Activated T-cell treated with anti-CD3 and anti-CD28 coated beads, Interleukin-2, amount 50 U/mL, for 4 hours (primary cell): ENCODE results near the gene NAT14. TPM values are rescaled to one million over a fixed set of nuclear protein-coding genes. Genes with fewer than 3 reads are reported as not detected.
A peak's percentile ranks its signal among the peaks of the same experiment; 100 is the strongest.
"Not testable (repeated sequence)": the region's sequence is repeated elsewhere in the genome, so short reads cannot be mapped to it uniquely, and the experiment has no call there.

Source experiments
- ATAC-seq, 2 donors: fragments of 200-7000 bp; cut with Tn5 transposase; one replicate each; pipeline ENCODE4 v1.10.0; 2021
- DNase-seq: peaks from one replicate; pipeline ENCODE4 v3.0.0-alpha.2; 2020
- H3K27me3 Mint-ChIP-seq: one replicate; pipeline ENCODE4 v1.8.0; 2021; ENCODE audit warnings: low read depth, mixed read lengths
- H3K36me3 Mint-ChIP-seq: one replicate; pipeline ENCODE4 v1.8.0; 2022; ENCODE audit warnings: mixed read lengths; ENCODE audit not compliant: insufficient read depth
- H3K4me1 Mint-ChIP-seq: one replicate; pipeline ENCODE4 v1.8.0; 2021; ENCODE audit warnings: low read depth, mixed read lengths
- H3K4me3 Mint-ChIP-seq: one replicate; pipeline ENCODE4 v1.8.0; 2021; ENCODE audit warnings: mild to moderate bottlenecking, moderate library complexity, mixed read lengths
- H3K9me3 Mint-ChIP-seq: one replicate; pipeline ENCODE4 v1.8.0; 2021; ENCODE audit warnings: mixed read lengths
- total RNA-seq, 3 donors: library from RNA; stranded (reverse); gene quantifications; one replicate each; pipeline ENCODE4 v1.2.1, GENCODE V29; 2021

The NAT14 gene
- total RNA-seq, 3 donors from 2014 or later, result 16.0 to 23.4 (median 17.6) TPM

GRCh38 chr19:55447421-55448174 is 37.4 kb upstream of the NAT14 start:
- DNase-seq (no peak), ATAC-seq (no peak)
- Mint-ChIP-seq H3K36me3 (no peaks in the 10 kb centered on the region), H3K27me3 (peaks cover 43% of the 10 kb centered on the region), H3K4me1 (peaks cover 12% of the 10 kb centered on the region), H3K4me3 (no peak overlapping the region), H3K9me3 (no peaks in the 10 kb centered on the region)

GRCh38 chr19:55448175-55448490 is 36.9 kb upstream of the NAT14 start:
- Mint-ChIP-seq H3K27me3 (peaks cover 44% of the 10 kb centered on the region), H3K4me1 (peaks cover 12% of the 10 kb centered on the region)
- DNase-seq, H3K36me3 Mint-ChIP-seq, H3K4me3 Mint-ChIP-seq, H3K9me3 Mint-ChIP-seq, ATAC-seq: not testable (repeated sequence)

- Mint-ChIP-seq H3K36me3 (peaks cover 5% of the 10 kb centered on the region), H3K4me3 (no peak overlapping the region), H3K27me3 (peaks cover 36% of the 10 kb centered on the region), H3K9me3 (no peaks in the 10 kb centered on the region), H3K4me1 (peaks cover 12% of the 10 kb centered on the region)
- ATAC-seq, result no peak
- DNase-seq, result no peak
Observed at GRCh38 chr19:55449469-55449868, 35.5 kb upstream of the NAT14 start.

- peak; percentile 38 to 41 for ATAC-seq
- Mint-ChIP-seq H3K9me3 (no peaks in the 10 kb centered on the region), H3K27me3 (peaks cover 20% of the 10 kb centered on the region), H3K4me1 (peaks cover 12% of the 10 kb centered on the region), H3K36me3 (peaks cover 9% of the 10 kb centered on the region), H3K4me3 (peak overlapping the region; percentile 56)
- no peak for DNase-seq
Observed at GRCh38 chr19:55451163-55451964, 33.6 kb upstream of the NAT14 start.

GRCh38 chr19:55451965-55452748 is 32.8 kb upstream of the NAT14 start:
- ATAC-seq (peak in 1 of 2 donors; percentile 29), DNase-seq (no peak)
- Mint-ChIP-seq H3K4me3 (peak overlapping the region; percentile 6), H3K9me3 (no peaks in the 10 kb centered on the region), H3K4me1 (peaks cover 12% of the 10 kb centered on the region), H3K27me3 (peaks cover 19% of the 10 kb centered on the region), H3K36me3 (peaks cover 9% of the 10 kb centered on the region)

GRCh38 chr19:55452749-55453346 is 32.1 kb upstream of the NAT14 start:
- peaks cover 19% of the 10 kb centered on the region for H3K27me3 Mint-ChIP-seq
- peak; percentile 23 for DNase-seq
- no peaks in the 10 kb centered on the region for H3K9me3 Mint-ChIP-seq
- H3K4me3 Mint-ChIP-seq, result peak overlapping the region; percentile 3
- peak; percentile 56 to 58 for ATAC-seq
- H3K36me3 Mint-ChIP-seq, result peaks cover 9% of the 10 kb centered on the region
- H3K4me1 Mint-ChIP-seq, result peaks cover 12% of the 10 kb centered on the region

- H3K9me3 Mint-ChIP-seq, result no peaks in the 10 kb centered on the region
- peaks cover 9% of the 10 kb centered on the region for H3K36me3 Mint-ChIP-seq
Observed at GRCh38 chr19:55453511-55454260, 31.3 kb upstream of the NAT14 start.

GRCh38 chr19:55454787-55455243 is 30.2 kb upstream of the NAT14 start:
- Mint-ChIP-seq H3K4me3 (no peak overlapping the region), H3K27me3 (peaks cover 18% of the 10 kb centered on the region), H3K4me1 (peaks cover 12% of the 10 kb centered on the region), H3K36me3 (peaks cover 9% of the 10 kb centered on the region), H3K9me3 (no peaks in the 10 kb centered on the region)
- no peak for ATAC-seq
- DNase-seq, result peak; percentile 49

More at GRCh38 chr19:55453511-55454260, 31.3 kb upstream of the NAT14 start:
- Mint-ChIP-seq H3K27me3 (peaks cover 19% of the 10 kb centered on the region), H3K4me3 (peak overlapping the region; percentile 3), H3K4me1 (peaks cover 12% of the 10 kb centered on the region)
- DNase-seq (no peak), ATAC-seq (no peak)

- DNase-seq, result no peak
- H3K36me3 Mint-ChIP-seq, result peaks cover 9% of the 10 kb centered on the region
- no peak overlapping the region for H3K4me3 Mint-ChIP-seq
- no peak for ATAC-seq
- H3K27me3 Mint-ChIP-seq, result peaks cover 13% of the 10 kb centered on the region
- H3K4me1 Mint-ChIP-seq, result peaks cover 19% of the 10 kb centered on the region
- H3K9me3 Mint-ChIP-seq, result no peaks in the 10 kb centered on the region
Observed at GRCh38 chr19:55455576-55456235, 29.3 kb upstream of the NAT14 start.

GRCh38 chr19:55456347-55456746 is 28.6 kb upstream of the NAT14 start:
- peaks cover 11% of the 10 kb centered on the region for H3K27me3 Mint-ChIP-seq
- no peak overlapping the region for H3K4me3 Mint-ChIP-seq
- peaks cover 9% of the 10 kb centered on the region for H3K36me3 Mint-ChIP-seq
- no peak for ATAC-seq
- DNase-seq, result no peak
- peaks cover 21% of the 10 kb centered on the region for H3K4me1 Mint-ChIP-seq
- no peaks in the 10 kb centered on the region for H3K9me3 Mint-ChIP-seq

GRCh38 chr19:55457683-55458457 is 27.1 kb upstream of the NAT14 start:
- Mint-ChIP-seq H3K9me3 (no peaks in the 10 kb centered on the region), H3K4me3 (no peak overlapping the region), H3K36me3 (peaks cover 9% of the 10 kb centered on the region), H3K4me1 (peaks cover 25% of the 10 kb centered on the region), H3K27me3 (peaks cover 7% of the 10 kb centered on the region)
- ATAC-seq (no peak), DNase-seq (no peak)

- no peak for ATAC-seq
- H3K4me1 Mint-ChIP-seq, result peaks cover 19% of the 10 kb centered on the region
- H3K4me3 Mint-ChIP-seq, result peak overlapping the region; percentile 82
- peaks cover 3% of the 10 kb centered on the region for H3K36me3 Mint-ChIP-seq
- DNase-seq, result no peak
- H3K9me3 Mint-ChIP-seq, result no peaks in the 10 kb centered on the region
- H3K27me3 Mint-ChIP-seq, result no peaks in the 10 kb centered on the region
Observed at GRCh38 chr19:55459551-55459949, 25.4 kb upstream of the NAT14 start.
